Right cardiac atrium (tissue), 5 donors: Measurements from ENCODE around the gene DGKI. TPM values are rescaled to one million over a fixed set of nuclear protein-coding genes. Genes with fewer than 3 reads are reported as not detected.

Experiments used
- ATAC-seq, 2 donors: fragments of 200-7000 bp; cut with Tn5 transposase; one replicate each; pipeline versions ENCODE4 v1.8.0 to v1.9.1; 2020; ENCODE audit warnings: moderate library complexity in 2 of 2, mild to moderate bottlenecking in 1 of 2
- DNase-seq, 3 donors: peaks; one replicate each; pipeline ENCODE4 v3.0.0-alpha.2; 2020
- H3K27ac ChIP-seq: one replicate; pipeline ENCODE4 v1.5.1; 2013; ENCODE audit warnings: mild to moderate bottlenecking, low read length, control low read depth, moderate library complexity
- H3K27me3 ChIP-seq: one replicate; pipeline ENCODE4 v1.6.1; 2013; ENCODE audit not compliant: control insufficient read depth, insufficient read depth
- H3K4me1 ChIP-seq: one replicate; pipeline ENCODE4 v1.6.1; 2013; ENCODE audit warnings: low read length; ENCODE audit not compliant: control insufficient read depth, insufficient read depth
- H3K4me3 ChIP-seq: one replicate; pipeline ENCODE4 v1.5.1; 2013; ENCODE audit warnings: low read length, control low read depth
- H3K9me3 ChIP-seq: one replicate; pipeline ENCODE4 v1.6.1; 2013; ENCODE audit warnings: low read length; ENCODE audit not compliant: control insufficient read depth
- WGBS: extraction: QIAGEN DNeasy Blood & Tissue Kit; methylation state at CpG from one replicate; pipeline ENCODE4 v1.1.7; 2013; 5-methylcytosine and 5-hydroxymethylcytosine counted together
- intact Hi-C, 4 donors: fragments of 100-400 bp; cut with DNase I; formaldehyde crosslinking; loops; one replicate each; pipeline versions ENCODE4 v1.11.0 to v1.14.0; 2022 to 2023
- polyA plus RNA-seq: library from polyadenylated mRNA; stranded (reverse); fragments of 200-250 nt; gene quantifications from one replicate; pipeline ENCODE4 v1.2.3, GENCODE V29; 2013
- total RNA-seq, 4 donors: library from RNA; stranded (reverse); fragmentation: NEBNext Ultra II Directional; extraction: Animal tissue kit (Norgen Biotek cat#: 25700); gene quantifications; one replicate each; pipeline ENCODE4 v1.2.1, GENCODE V29; 2021
- donor health status: healthy with polysubstance abuse.
- donor health status: DM: no; HTN: yes; CAD: no.
- donor health status: DM: no; HTN: no; CAD: no.
- donor health status: DM: no; HTN: yes; CAD: no; lungs with severe emphysema.
- donor health status: DM: yes; HTN: yes; CAD: no.

DGKI gene
- total and polyA plus RNA-seq, 5 donors: 2.1 to 14.9 (median 7.7) TPM

GRCh38 chr7:137774793-137775201 lies 72.0 kb downstream of the DGKI start:
- Histone ChIP-seq H3K27ac (no peak overlapping the region), H3K4me3 (no peak overlapping the region), H3K4me1 (no peaks in the 10 kb centered on the region), H3K9me3 (no peaks in the 10 kb centered on the region), H3K27me3 (no peaks in the 10 kb centered on the region)
- intact Hi-C loops: no loop called here
- WGBS: 75% methylated on average over 4 of the region's 4 CpGs
- no peak for DNase-seq
- no peak for ATAC-seq

DNA sequence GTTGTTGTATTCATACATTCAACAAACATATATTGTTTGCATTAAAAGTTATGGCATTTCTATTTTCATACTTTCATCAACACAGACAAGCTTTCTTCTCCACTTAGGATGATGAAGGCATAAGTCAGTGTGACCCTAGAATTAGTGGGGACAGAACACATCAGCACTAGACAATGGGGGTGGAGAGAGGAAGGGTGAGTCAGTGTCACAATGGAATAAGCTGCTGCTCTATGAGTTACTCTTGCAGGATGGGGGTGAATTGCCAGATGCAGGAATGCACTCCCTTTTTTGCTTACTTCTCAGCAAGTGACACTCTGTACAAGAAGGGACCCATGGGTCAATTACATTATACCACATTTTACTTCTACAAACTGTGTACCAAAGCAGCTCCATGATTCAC lies 74.0 kb downstream of the DGKI start:
- H3K4me3 ChIP-seq: no peak overlapping the region
- no peaks in the 10 kb centered on the region for H3K4me1 ChIP-seq
- no peaks in the 10 kb centered on the region for H3K27me3 ChIP-seq
- DNase-seq (no peak), ATAC-seq (peak; percentile 43 to 86)
- H3K9me3 ChIP-seq: no peaks in the 10 kb centered on the region
- intact Hi-C loops: no loop called here
- H3K27ac ChIP-seq: no peak overlapping the region

GRCh38 chr7:137772316-137772715 lies 74.5 kb downstream of the DGKI start:
- DNase-seq (no peak), ATAC-seq (peak in 1 of 2 donors; percentile 71)
- H3K4me1 ChIP-seq: no peaks in the 10 kb centered on the region
- no peaks in the 10 kb centered on the region for H3K27me3 ChIP-seq
- H3K4me3 ChIP-seq: no peak overlapping the region
- WGBS: 72% methylated on average over 3 of the region's 3 CpGs
- no peak overlapping the region for H3K27ac ChIP-seq
- H3K9me3 ChIP-seq: no peaks in the 10 kb centered on the region
- intact Hi-C loops: no loop called here

DNA sequence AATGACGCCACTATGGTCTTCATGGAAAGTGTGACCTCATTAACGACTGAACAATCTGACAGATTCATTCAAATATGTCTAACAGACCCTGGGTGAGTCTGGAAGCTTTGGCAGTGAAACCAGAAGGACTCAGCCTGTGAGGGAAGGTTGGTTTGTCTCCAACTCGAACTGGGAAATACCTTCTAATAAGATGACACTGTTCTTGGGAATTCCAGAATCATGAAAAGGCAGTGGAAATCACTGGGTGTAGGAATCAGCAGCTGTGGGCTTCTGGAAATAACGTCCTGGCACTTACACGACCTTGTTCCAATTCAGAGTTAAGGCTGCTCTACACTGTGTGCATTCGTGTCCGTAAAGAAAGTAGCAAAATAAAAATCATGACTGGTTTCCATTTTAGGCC lies 75.1 kb downstream of the DGKI start:
- 68% methylated on average over 7 of the region's 7 CpGs for WGBS
- no peak for ATAC-seq
- no peak for DNase-seq
- no peaks in the 10 kb centered on the region for H3K9me3 ChIP-seq
- H3K27ac ChIP-seq: no peak overlapping the region
- H3K27me3 ChIP-seq: no peaks in the 10 kb centered on the region
- intact Hi-C loops: no loop called here
- H3K4me3 ChIP-seq: no peak overlapping the region
- H3K4me1 ChIP-seq: no peaks in the 10 kb centered on the region

GRCh38 chr7:137771273-137771672 lies 75.5 kb downstream of the DGKI start:
- WGBS: 98% methylated on average over 5 of the region's 5 CpGs
- no peak overlapping the region for H3K4me3 ChIP-seq
- ATAC-seq (no peak), DNase-seq (no peak)
- no peak overlapping the region for H3K27ac ChIP-seq
- intact Hi-C loops: no loop called here
- no peaks in the 10 kb centered on the region for H3K9me3 ChIP-seq
- H3K27me3 ChIP-seq: no peaks in the 10 kb centered on the region
- H3K4me1 ChIP-seq: no peaks in the 10 kb centered on the region

DNA sequence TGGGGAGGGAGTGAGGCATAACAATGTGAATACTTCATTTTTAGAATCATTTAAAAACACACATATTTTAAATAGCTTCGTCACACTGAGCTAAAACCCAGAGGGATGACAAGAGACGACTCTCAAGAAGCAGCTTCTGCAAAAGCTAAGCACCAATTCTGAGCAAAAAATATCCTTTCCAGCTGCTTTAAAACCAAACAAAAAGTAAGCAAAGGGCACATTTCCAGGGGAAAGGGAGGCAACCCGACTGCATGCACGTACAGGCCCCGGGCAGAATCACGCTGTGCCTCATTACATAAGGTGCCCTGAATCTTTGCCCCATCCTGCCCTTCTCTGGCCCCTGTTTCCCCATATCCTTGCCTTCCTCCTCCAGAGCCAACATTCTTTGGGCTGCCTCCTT lies 78.4 kb downstream of the DGKI start:
- Histone ChIP-seq H3K27ac (no peak overlapping the region), H3K4me1 (no peaks in the 10 kb centered on the region), H3K4me3 (no peak overlapping the region), H3K9me3 (no peaks in the 10 kb centered on the region), H3K27me3 (no peaks in the 10 kb centered on the region)
- no peak for DNase-seq
- intact Hi-C loops: no loop called here
- peak in 1 of 2 donors; percentile 38 for ATAC-seq
- 46% methylated on average over 6 of the region's 6 CpGs for WGBS

- ATAC-seq: no peak
- WGBS: 86% methylated on average over 2 of the region's 2 CpGs
- Histone ChIP-seq H3K4me3 (no peak overlapping the region), H3K4me1 (no peaks in the 10 kb centered on the region), H3K27ac (no peak overlapping the region), H3K9me3 (no peaks in the 10 kb centered on the region), H3K27me3 (no peaks in the 10 kb centered on the region)
- DNase-seq: no peak
- intact Hi-C loops: no loop called here
These were observed 84.4 kb downstream of the DGKI start for GRCh38 chr7:137762334-137762733.

DNA sequence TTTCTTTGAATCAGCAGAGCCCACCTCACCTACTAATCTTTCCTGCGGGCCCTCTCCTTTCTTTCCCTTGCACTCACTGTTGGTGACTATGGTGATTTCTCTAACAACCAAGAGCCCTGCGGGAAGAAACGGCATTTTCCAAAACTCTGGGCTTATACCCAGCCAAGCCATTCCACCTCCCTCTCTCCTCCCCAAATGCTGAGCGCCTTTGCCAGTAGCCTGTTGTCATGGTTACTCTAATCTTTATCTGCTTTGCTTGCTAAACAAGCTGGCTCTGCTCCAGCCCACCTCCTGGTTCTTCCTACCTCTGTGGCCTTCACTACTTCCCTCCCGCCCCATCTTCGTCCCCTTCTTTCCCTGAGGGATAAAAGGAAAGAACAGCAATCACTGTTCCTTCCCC lies 86.7 kb downstream of the DGKI start:
- Histone ChIP-seq H3K9me3 (no peaks in the 10 kb centered on the region), H3K4me3 (no peak overlapping the region), H3K4me1 (no peaks in the 10 kb centered on the region), H3K27ac (no peak overlapping the region), H3K27me3 (no peaks in the 10 kb centered on the region)
- WGBS: 50% methylated on average over 6 of the region's 6 CpGs
- ATAC-seq (peak; percentile 29 to 56), DNase-seq (peak in 2 of 3 donors; percentile 26 to 63)
- intact Hi-C loops: no loop called here

GRCh38 chr7:137757146-137757925 lies 89.4 kb downstream of the DGKI start:
- Histone ChIP-seq H3K27me3 (no peaks in the 10 kb centered on the region), H3K27ac (no peak overlapping the region), H3K4me1 (peaks cover 5% of the 10 kb centered on the region), H3K4me3 (no peak overlapping the region), H3K9me3 (no peaks in the 10 kb centered on the region)
- intact Hi-C loops: no loop called here
- ATAC-seq (no peak), DNase-seq (no peak)
- 80% methylated on average over 10 of the region's 10 CpGs for WGBS

- Histone ChIP-seq H3K27me3 (no peaks in the 10 kb centered on the region), H3K4me3 (no peak overlapping the region), H3K27ac (no peak overlapping the region), H3K4me1 (peaks cover 5% of the 10 kb centered on the region), H3K9me3 (no peaks in the 10 kb centered on the region)
- ATAC-seq: no peak
- DNase-seq: no peak
- WGBS: 63% methylated on average over 5 of the region's 5 CpGs
- intact Hi-C loops: no loop called here
These were observed 90.7 kb downstream of the DGKI start for GRCh38 chr7:137755846-137756651.

DNA sequence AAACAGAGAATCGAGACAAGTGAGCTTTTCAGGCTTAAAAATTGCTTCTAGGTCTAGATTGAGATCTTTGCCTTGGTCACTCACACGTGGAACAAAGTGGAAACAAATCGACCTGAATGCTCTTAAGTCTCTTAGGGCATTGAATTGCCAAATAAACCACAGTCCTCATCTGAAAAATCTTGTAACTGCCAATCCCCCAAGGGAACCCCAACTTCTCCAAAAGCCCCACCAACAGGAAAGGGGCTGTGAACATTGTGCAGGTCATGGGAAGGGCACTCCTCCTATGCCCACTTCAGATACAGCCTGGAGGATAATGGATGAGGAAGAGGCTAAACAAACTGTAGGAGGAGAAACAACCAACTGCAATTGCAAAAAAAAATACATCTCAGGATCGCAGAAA lies 91.3 kb downstream of the DGKI start:
- ATAC-seq (no peak), DNase-seq (no peak)
- Histone ChIP-seq H3K9me3 (no peaks in the 10 kb centered on the region), H3K27me3 (no peaks in the 10 kb centered on the region), H3K4me1 (peaks cover 5% of the 10 kb centered on the region), H3K27ac (no peak overlapping the region), H3K4me3 (no peak overlapping the region)
- WGBS: 52% methylated on average over 4 of the region's 4 CpGs
- intact Hi-C loops: no loop called here
